Chondrocyte (in vitro differentiated cells): Measurements from ENCODE around the gene MYL4. TPM values are rescaled to one million over a fixed set of nuclear protein-coding genes. Genes with fewer than 3 reads are reported as not detected.

Experiments used
- DNase-seq: peaks from one replicate; pipeline ENCODE4 v3.0.0; 2021; ENCODE audit warnings: mixed read lengths, low spot score
- H3K27ac Mint-ChIP-seq: one replicate; pipeline ENCODE4 v1.8.0; 2021; ENCODE audit warnings: mild to moderate bottlenecking, moderate library complexity, mixed read lengths; ENCODE audit not compliant: unreplicated experiment
- H3K27me3 Mint-ChIP-seq: 2 replicates; pipeline ENCODE4 v1.8.0; 2021; ENCODE audit warnings: low read depth, mixed read lengths
- H3K36me3 Mint-ChIP-seq: 2 replicates; pipeline ENCODE4 v1.8.0; 2021; ENCODE audit warnings: low read depth, mixed read lengths
- H3K4me1 Mint-ChIP-seq: 2 replicates; pipeline ENCODE4 v1.8.0; 2021; ENCODE audit warnings: low read depth, mild to moderate bottlenecking, mixed read lengths
- H3K4me3 Mint-ChIP-seq: one replicate; pipeline ENCODE4 v1.8.0; 2021; ENCODE audit warnings: mild to moderate bottlenecking, moderate library complexity, mixed read lengths; ENCODE audit not compliant: unreplicated experiment
- H3K9me3 Mint-ChIP-seq: 2 replicates; pipeline ENCODE4 v1.8.0; 2021; ENCODE audit warnings: low read depth, mixed read lengths
- CTCF ChIP-seq: fragments of 200-600 bp; sonication (generic); IDR thresholded peaks from 2 replicates; pipeline ENCODE4 v1.5.0; 2021; ENCODE audit warnings: antibody characterized with exemption, mild to moderate bottlenecking, moderate library complexity
- total RNA-seq: library from RNA; stranded (reverse); gene quantifications from 3 replicates; pipeline ENCODE4 v1.2.1, GENCODE V29; 2021

Gene MYL4
- total RNA-seq, 1 donor from 2014 or later = 1.9 TPM

DNA sequence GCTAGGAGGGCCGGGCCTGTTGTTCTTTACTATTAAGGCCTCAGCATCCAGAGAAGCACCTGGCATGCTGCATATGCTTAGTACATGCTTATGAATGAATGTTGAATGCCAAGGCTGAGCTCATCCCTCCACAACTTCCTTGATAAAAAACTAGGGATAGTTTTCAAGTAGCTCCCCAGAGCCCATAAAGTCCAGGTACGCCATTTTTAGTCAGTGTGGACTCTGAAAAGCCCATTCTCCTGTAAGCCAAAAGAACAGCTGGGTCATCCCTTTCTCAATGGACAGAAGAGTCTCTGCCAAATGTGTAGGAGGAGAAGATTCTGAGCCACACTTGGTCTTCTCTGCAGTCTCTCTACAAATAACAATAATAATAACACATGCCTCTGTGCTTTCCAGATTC, 35.5 kb downstream of the MYL4 start:
- Mint-ChIP-seq H3K9me3 (no peaks in the 10 kb centered on the region), H3K4me1 (peaks cover 14% of the 10 kb centered on the region), H3K4me3 (no peak overlapping the region), H3K27me3 (peaks cover 2% of the 10 kb centered on the region), H3K36me3 (no peaks in the 10 kb centered on the region), H3K27ac (no peak overlapping the region)
- no peak for TF ChIP-seq CTCF
- DNase-seq = no peak

- Mint-ChIP-seq H3K36me3 (no peaks in the 10 kb centered on the region), H3K4me3 (no peak overlapping the region), H3K4me1 (no peaks in the 10 kb centered on the region), H3K27ac (no peak overlapping the region), H3K27me3 (peaks cover 2% of the 10 kb centered on the region), H3K9me3 (no peaks in the 10 kb centered on the region)
- DNase-seq = no peak
- no peak for TF ChIP-seq CTCF
These were observed 37.0 kb downstream of the MYL4 start for GRCh38 chr17:47246120-47246519.

- H3K4me1 Mint-ChIP-seq = peaks cover 8% of the 10 kb centered on the region
- H3K27ac Mint-ChIP-seq = no peak overlapping the region
- no peak for TF ChIP-seq CTCF
- no peaks in the 10 kb centered on the region for H3K9me3 Mint-ChIP-seq
- no peak for DNase-seq
- peaks cover 2% of the 10 kb centered on the region for H3K27me3 Mint-ChIP-seq
- H3K4me3 Mint-ChIP-seq = no peak overlapping the region
- H3K36me3 Mint-ChIP-seq = no peaks in the 10 kb centered on the region
These were observed 41.7 kb downstream of the MYL4 start for GRCh38 chr17:47250855-47251254.

GRCh38 chr17:47251421-47251940, 42.3 kb downstream of the MYL4 start:
- no peak for DNase-seq
- no peaks in the 10 kb centered on the region for H3K27me3 Mint-ChIP-seq

DNA sequence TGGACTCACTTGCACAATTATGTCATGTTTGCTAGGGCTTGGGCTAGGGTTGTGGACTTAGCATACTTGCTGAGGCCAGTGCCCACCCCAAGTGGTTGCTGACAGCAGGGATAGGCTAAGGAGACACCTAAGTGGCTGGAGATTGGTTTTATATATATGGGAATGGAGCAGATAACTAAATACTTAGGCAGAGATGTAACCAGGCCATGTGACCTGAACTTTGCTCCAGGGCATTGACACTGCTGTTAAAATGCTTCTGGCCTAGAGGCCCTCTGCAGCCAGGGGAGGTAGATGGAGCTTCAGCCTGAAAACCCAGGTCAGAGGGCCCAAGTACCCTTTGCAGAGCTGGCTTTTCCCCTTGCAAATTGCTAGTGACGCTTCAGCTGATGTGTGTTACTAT, 43.1 kb downstream of the MYL4 start:
- no peak for DNase-seq
- Mint-ChIP-seq H3K4me3 (no peak overlapping the region), H3K27me3 (no peaks in the 10 kb centered on the region), H3K27ac (no peak overlapping the region), H3K4me1 (peaks cover 13% of the 10 kb centered on the region), H3K36me3 (no peaks in the 10 kb centered on the region), H3K9me3 (no peaks in the 10 kb centered on the region)
- TF ChIP-seq CTCF = no peak

More at GRCh38 chr17:47251421-47251940, 42.3 kb downstream of the MYL4 start:
- H3K9me3 Mint-ChIP-seq = no peaks in the 10 kb centered on the region
- no peaks in the 10 kb centered on the region for H3K36me3 Mint-ChIP-seq
- no peak overlapping the region for H3K27ac Mint-ChIP-seq
- no peak for TF ChIP-seq CTCF
- H3K4me1 Mint-ChIP-seq = peaks cover 8% of the 10 kb centered on the region
- H3K4me3 Mint-ChIP-seq = no peak overlapping the region
